ENCODE data around the gene CAPRIN2. TPM values are rescaled to one million over a fixed set of nuclear protein-coding genes. Genes with fewer than 3 reads are reported as not detected.

CAPRIN2 gene
- total and polyA plus RNA-seq, 2 of the 8 experiments (the other 6 are each of a cell fraction or from before 2014, with no cell fraction given): 24.8 to 52.0 TPM

DNA sequence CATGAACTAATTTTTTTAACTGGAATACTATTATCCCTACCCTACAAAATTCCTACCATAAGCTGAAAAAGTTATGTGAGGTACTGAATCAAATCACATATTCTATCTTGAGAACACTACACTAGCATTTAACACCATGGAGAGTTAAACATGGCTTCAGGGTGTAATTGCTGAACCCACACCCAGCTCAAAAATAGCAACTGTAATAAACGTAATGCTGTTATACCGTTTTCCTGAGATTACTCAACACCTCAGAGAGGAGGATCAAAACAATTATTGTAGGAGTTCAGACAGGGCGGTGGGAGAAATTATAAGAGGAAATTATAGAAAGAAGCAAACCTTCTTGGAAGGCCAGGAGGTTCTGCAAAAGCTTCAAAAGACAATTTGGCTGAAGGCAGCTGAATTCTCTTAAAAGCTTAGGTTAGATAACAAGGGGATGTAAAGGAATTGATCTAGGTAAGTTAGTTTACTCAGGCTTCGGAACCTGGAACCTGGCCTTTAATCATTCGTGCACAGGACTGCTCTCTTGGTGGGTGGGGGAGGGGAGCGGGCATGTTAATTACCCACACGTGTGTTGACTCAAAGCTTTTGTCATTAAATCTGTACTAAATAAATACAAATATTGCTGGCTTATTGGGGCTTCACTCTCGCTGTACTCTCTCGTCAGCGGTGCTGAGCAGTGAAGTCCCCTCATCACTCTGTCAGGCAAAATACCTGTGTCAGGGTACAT lies 47.0 kb downstream of the CAPRIN2 start (continued):
- TF ChIP-seq, protein P1, sequence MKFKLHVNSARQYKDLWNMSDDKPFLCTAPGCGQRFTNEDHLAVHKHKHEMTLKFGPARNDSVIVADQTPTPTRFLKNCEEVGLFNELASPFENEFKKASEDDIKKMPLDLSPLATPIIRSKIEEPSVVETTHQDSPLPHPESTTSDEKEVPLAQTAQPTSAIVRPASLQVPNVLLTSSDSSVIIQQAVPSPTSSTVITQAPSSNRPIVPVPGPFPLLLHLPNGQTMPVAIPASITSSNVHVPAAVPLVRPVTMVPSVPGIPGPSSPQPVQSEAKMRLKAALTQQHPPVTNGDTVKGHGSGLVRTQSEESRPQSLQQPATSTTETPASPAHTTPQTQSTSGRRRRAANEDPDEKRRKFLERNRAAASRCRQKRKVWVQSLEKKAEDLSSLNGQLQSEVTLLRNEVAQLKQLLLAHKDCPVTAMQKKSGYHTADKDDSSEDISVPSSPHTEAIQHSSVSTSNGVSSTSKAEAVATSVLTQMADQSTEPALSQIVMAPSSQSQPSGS (IDR thresholded peaks at IDR 0.05; ENCODE audit: low read length): no peak
- no peak for TF ChIP-seq ATF3 (IDR thresholded peaks at IDR 0.05; ENCODE audit: insufficient read depth, low read depth, low read length)
- no peak for TF ChIP-seq EZH2 (IDR thresholded peaks at IDR 0.05; ENCODE audit: low read depth, low read length, severe bottlenecking)
- no peak for TF ChIP-seq GTF2F1 (IDR thresholded peaks at IDR 0.05; ENCODE audit: borderline replicate concordance, low read depth, low read length)
- no peak for TF ChIP-seq BRCA1 (IDR thresholded peaks at IDR 0.05; ENCODE audit: low read depth, low read length)
- no peak for TF ChIP-seq TAF1 (IDR thresholded peaks at IDR 0.05; ENCODE audit: low read depth, low read length)
- no peak for TF ChIP-seq HDAC6 (IDR thresholded peaks at IDR 0.05; ENCODE audit: low read depth, low read length)

Data from H1 (cell line).